Keratinocyte (primary cell): ENCODE data around the gene DOC2A. TPM values are rescaled to one million over a fixed set of nuclear protein-coding genes. Genes with fewer than 3 reads are reported as not detected.

Experiments used
- DNase-seq: peaks from one replicate; pipeline ENCODE4 v3.0.0-alpha.2; 2011; ENCODE audit warnings: low read depth, missing footprints, low spot score
- FAIRE-seq: peaks from 2 replicates; lab custom pipeline; 2011; peaks lifted over from hg19 to GRCh38; lab: Jason Lieb, UNC
- H2AFZ ChIP-seq: 2 replicates; pipeline ENCODE4 v1.6.0; 2012; ENCODE audit warnings: low read length, control low read depth, inconsistent platforms; ENCODE audit not compliant: control insufficient read depth
- H3K27ac ChIP-seq: 2 replicates; pipeline ENCODE4 v1.5.1; 2011; ENCODE audit warnings: low read length; ENCODE audit not compliant: control insufficient read depth, insufficient read depth
- H3K27me3 ChIP-seq: 3 replicates; pipeline ENCODE4 v1.6.0; 2011; ENCODE audit warnings: low read length; ENCODE audit not compliant: control insufficient read depth, insufficient read depth; ENCODE audit errors: extremely low read depth
- H3K36me3 ChIP-seq, 2 experiments: 2 replicates in 1 of 2; 3 replicates in 1 of 2; pipeline ENCODE4 v1.5.1; 2011; ENCODE audit warnings: low read length in 2 of 2, mild to moderate bottlenecking in 1 of 2; ENCODE audit not compliant: control insufficient read depth in 2 of 2, insufficient read depth in 2 of 2; ENCODE audit errors: extremely low read depth in 1 of 2
- H3K4me1 ChIP-seq: 3 replicates; pipeline ENCODE4 v1.5.1; 2011; ENCODE audit warnings: low read length; ENCODE audit not compliant: control insufficient read depth, insufficient read depth; ENCODE audit errors: extremely low read depth
- H3K4me2 ChIP-seq: 3 replicates; pipeline ENCODE4 v1.6.0; 2011; ENCODE audit warnings: low read depth, low read length; ENCODE audit not compliant: control insufficient read depth, insufficient read depth; ENCODE audit errors: extremely low read depth
- H3K4me3 ChIP-seq, 3 experiments: fragments of 200-600 bp in 1 of 3; sonication (generic) in 1 of 3; 2 replicates in 2 of 3; 3 replicates in 1 of 3; pipeline ENCODE4 v1.5.1; 2011 to 2016; ENCODE audit warnings: low read length in 3 of 3, mild to moderate bottlenecking in 3 of 3, control low read depth in 2 of 3, inconsistent platforms in 1 of 3, low read depth in 1 of 3, mixed read lengths in 1 of 3, mixed run types in 1 of 3, moderate library complexity in 1 of 3; ENCODE audit not compliant: control insufficient read depth in 2 of 3, insufficient read depth in 2 of 3; ENCODE audit errors: extremely low read depth in 1 of 3
- H3K79me2 ChIP-seq: 2 replicates; pipeline ENCODE4 v1.6.0; 2012; ENCODE audit warnings: low read length; ENCODE audit not compliant: control insufficient read depth, insufficient read depth
- H3K9ac ChIP-seq: 3 replicates; pipeline ENCODE4 v1.6.0; 2011; ENCODE audit warnings: low read length; ENCODE audit not compliant: control insufficient read depth, insufficient read depth; ENCODE audit errors: extremely low read depth
- H3K9me1 ChIP-seq: 3 replicates; pipeline ENCODE4 v1.6.0; 2011; ENCODE audit warnings: low read length; ENCODE audit not compliant: control insufficient read depth, insufficient read depth; ENCODE audit errors: extremely low read depth
- H3K9me3 ChIP-seq: 2 replicates; pipeline ENCODE4 v1.5.1; 2012; ENCODE audit warnings: low read depth, low read length; ENCODE audit not compliant: control insufficient read depth
- H4K20me1 ChIP-seq: 3 replicates; pipeline ENCODE4 v1.6.0; 2011; ENCODE audit warnings: low read length; ENCODE audit not compliant: control insufficient read depth, insufficient read depth; ENCODE audit errors: extremely low read depth
- CTCF ChIP-seq, 3 experiments: IDR thresholded peaks in 1 of 3; conservative IDR thresholded peaks in 1 of 3; optimal IDR thresholded peaks in 1 of 3; 2 replicates in 2 of 3; 3 replicates in 1 of 3; pipeline versions ENCODE3 to v1.5.1; 2011; ENCODE audit warnings: low read length in 3 of 3, mild to moderate bottlenecking in 3 of 3, moderate library complexity in 2 of 3, control low read depth in 1 of 3, inconsistent platforms in 1 of 3; ENCODE audit not compliant: insufficient read depth in 2 of 3; ENCODE audit errors: extremely low read depth in 1 of 3
- EZH2 ChIP-seq: IDR thresholded peaks from one replicate; pipeline ENCODE4 v1.6.1; 2012; ENCODE audit warnings: inconsistent platforms, mild to moderate bottlenecking, low read length, moderate library complexity
- dilution Hi-C: fragments of 300-500 bp; cut with MboI; formaldehyde crosslinking; loops from one replicate; pipeline ENCODE4 v1.7.0; 2020; ENCODE audit warnings: low sequenced_read_pairs; ENCODE audit not compliant: extremely low pct_ligation_motif_present
- polyA plus RNA-seq, 5 experiments: library from polyadenylated mRNA; depleted of rRNA in 3 of 5; stranded (reverse) in 3 of 5; stranded (forward) in 1 of 5; unstranded in 1 of 5; fragments of >200 nt; gene quantifications; 1 replicate in 1 of 5; 2 replicates in 3 of 5; 3 replicates in 1 of 5; pipeline versions ENCODE4 v1.2.1 to v1.2.3, GENCODE V29; 2011 to 2012; ENCODE audit warnings: missing spikeins in 2 of 5, low read depth in 1 of 5, low replicate concordance in 1 of 5

DOC2A gene
- polyA plus RNA-seq, 1 donor (not counting 4 experiments of a cell fraction or from before 2014, with no cell fraction given) = 0.26 TPM

GRCh38 chr16:30031477-30031918 is 20.7 kb upstream of the DOC2A start:
- Histone ChIP-seq H3K4me1 (no peaks in the 10 kb centered on the region), H4K20me1 (no peaks in the 10 kb centered on the region), H3K4me3 (no peak overlapping the region), H3K9me3 (no peaks in the 10 kb centered on the region), H2AFZ (no peak overlapping the region), H3K27me3 (peaks cover 41% of the 10 kb centered on the region), H3K9ac (no peak overlapping the region), H3K36me3 (no peaks in the 10 kb centered on the region), H3K4me2 (no peak overlapping the region), H3K27ac (no peak overlapping the region), H3K79me2 (no peaks in the 10 kb centered on the region), H3K9me1 (no peaks in the 10 kb centered on the region)
- DNase-seq (no peak), FAIRE-seq (no peak)
- TF ChIP-seq CTCF (optimal IDR thresholded peaks at IDR 0.05 in 1 of 3, IDR thresholded peaks at IDR 0.05 in 1 of 3, conservative IDR thresholded peaks at IDR 0.05 in 1 of 3; ENCODE audit: extremely low read depth in 1 of 3, insufficient read depth in 2 of 3, low read length in 3 of 3) (no peak), EZH2 (peak; percentile 70)
- dilution Hi-C loops = no loop called here

GRCh38 chr16:30030841-30031413 is 20.1 kb upstream of the DOC2A start, which contains the start of gene TLCD3B:
TSS of gene TLCD3B (minus strand) at chr16:30031271. CDS start at chr16:30030527, 744 bp downstream.
- Histone ChIP-seq H3K36me3 (no peaks in the 10 kb centered on the region), H3K27ac (no peak within 1 kb of the TSS), H3K9ac (no peak within 1 kb of the TSS), H4K20me1 (no peaks in the 10 kb centered on the region), H3K9me1 (no peaks in the 10 kb centered on the region), H3K27me3 (peaks cover 41% of the 10 kb centered on the region), H3K9me3 (no peaks in the 10 kb centered on the region), H2AFZ (no peak within 1 kb of the TSS), H3K4me1 (no peaks in the 10 kb centered on the region), H3K79me2 (no peaks in the 10 kb centered on the region), H3K4me3 (no peak within 1 kb of the TSS), H3K4me2 (no peak within 1 kb of the TSS)
- FAIRE-seq = no peak
- dilution Hi-C loops = no loop called here
- TF ChIP-seq CTCF (optimal IDR thresholded peaks at IDR 0.05 in 1 of 3, IDR thresholded peaks at IDR 0.05 in 1 of 3, conservative IDR thresholded peaks at IDR 0.05 in 1 of 3; ENCODE audit: extremely low read depth in 1 of 3, insufficient read depth in 2 of 3, low read length in 3 of 3) (no peak), EZH2 (no peak)
- DNase-seq = no peak
